Head of caudate nucleus (tissue), 42 donors: ENCODE data around the gene ACSS1.
A peak's percentile ranks its signal among the peaks of the same experiment; 100 is the strongest.

ENCODE experiments used
- DNase-seq, 42 donors: peaks; one replicate each; pipeline versions ENCODE4 v3.0.0 to v3.0.0-alpha.2; 2020 to 2021; ENCODE audit warnings: mixed read lengths in 7 of 42
- intact Hi-C: fragments of 100-400 bp; cut with DNase I; formaldehyde crosslinking; loops from one replicate; pipeline ENCODE4 v1.15.0; 2022

The ACSS1 gene

GRCh38 chr20:25063546-25063945, 5.6 kb upstream of the ACSS1 start:
- DNase-seq = peak in 6 of 42 donors; percentile 6 to 36 (median 15)
- intact Hi-C loops = no loop called here

GRCh38 chr20:25062841-25063240, 4.9 kb upstream of the ACSS1 start:
- peak in 4 of 42 donors; percentile 3 to 26 (median 11) for DNase-seq
- intact Hi-C loops = no loop called here

DNA sequence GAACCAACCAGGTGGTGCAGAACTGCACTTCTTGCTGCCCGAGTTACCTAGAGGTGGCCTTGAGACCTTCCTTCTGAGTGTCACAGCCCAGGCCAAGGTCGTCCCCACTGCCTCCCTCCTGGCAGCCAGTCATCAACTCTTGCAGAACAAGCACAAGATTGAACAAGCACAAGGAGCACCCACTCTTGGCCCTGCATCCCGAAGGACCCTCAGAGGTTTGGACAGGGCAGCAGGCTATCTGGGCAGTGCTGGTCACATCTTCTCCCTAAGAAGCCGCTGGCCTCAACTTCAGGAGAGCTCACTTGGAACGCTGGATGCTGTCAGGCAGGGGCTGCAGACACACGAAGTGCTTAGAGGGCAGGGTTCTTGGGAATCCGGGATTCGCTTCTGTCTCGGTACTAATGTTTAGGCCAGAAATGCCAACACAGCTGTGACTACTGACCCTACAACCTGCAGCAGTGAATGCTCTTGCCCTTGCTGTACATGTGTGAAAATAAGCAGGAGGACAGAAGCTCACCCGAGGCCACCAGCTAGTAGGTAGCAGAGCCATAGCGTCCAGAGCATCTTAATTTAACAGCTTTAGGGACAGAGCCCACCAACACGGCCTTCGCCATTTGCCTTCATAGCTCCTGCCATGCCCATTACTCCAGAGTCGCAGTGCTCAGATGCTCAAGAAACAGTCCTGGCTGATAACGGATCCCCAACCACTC, 4.0 kb upstream of the ACSS1 start:
- intact Hi-C loops = no loop called here
- peak in 6 of 42 donors; percentile 3 to 39 (median 16) for DNase-seq

- intact Hi-C loops = no loop called here
- DNase-seq = peak in 4 of 42 donors; percentile 2 to 21 (median 10)
Observed at GRCh38 chr20:25061103-25061799, 3.3 kb upstream of the ACSS1 start.

DNA sequence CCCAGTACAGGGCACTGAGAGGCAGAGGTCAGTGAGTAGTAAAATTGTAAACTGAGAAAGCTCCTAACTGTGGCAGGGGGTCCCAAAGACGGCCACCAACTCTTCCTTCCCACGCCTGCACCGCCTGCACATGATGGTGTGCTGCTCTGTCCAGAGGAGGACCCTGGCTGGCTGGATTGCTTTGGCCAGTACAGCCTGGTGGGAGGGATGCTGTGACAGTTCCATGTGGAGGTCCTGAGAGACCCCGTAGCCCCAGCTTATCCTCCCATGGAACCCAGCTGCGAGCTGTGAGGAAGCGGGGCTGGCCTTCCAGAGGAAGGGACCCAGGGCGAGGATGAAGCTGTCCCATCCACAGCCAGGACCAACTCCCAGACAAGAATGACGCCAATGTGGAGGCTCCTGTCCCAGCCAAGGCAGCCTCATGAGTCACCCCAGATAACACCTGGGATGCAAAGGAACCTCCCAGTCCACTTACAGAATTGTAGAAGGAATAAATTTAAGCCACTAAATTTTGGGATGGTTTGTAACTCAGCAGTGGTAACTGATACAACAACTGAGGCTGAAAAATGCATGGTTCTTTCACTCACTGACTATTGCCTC, 2.0 kb upstream of the ACSS1 start:
- DNase-seq = peak in 6 of 42 donors; percentile 6 to 36 (median 12)
- intact Hi-C loops = no loop called here

- intact Hi-C loops = no loop called here
- DNase-seq = peak in 7 of 42 donors; percentile 6 to 47 (median 31)
Observed at GRCh38 chr20:25058847-25059810, 1.2 kb upstream of the ACSS1 start.

- peak; percentile 50 to 92 (median 83) for DNase-seq
- intact Hi-C loops = no loop called here
Observed at GRCh38 chr20:25057234-25058050, 497 bp downstream of the ACSS1 start.

- intact Hi-C loops = no loop called here
Observed at GRCh38 chr20:25056690-25057233, 1.2 kb downstream of the ACSS1 start.

GRCh38 chr20:25055711-25056495, 2.0 kb downstream of the ACSS1 start:
- intact Hi-C loops = no loop called here
- peak in 6 of 42 donors; percentile 7 to 33 (median 19) for DNase-seq

More at GRCh38 chr20:25056690-25057233, 1.2 kb downstream of the ACSS1 start:
- DNase-seq = peak in 4 of 42 donors; percentile 11 to 40 (median 14)

DNA sequence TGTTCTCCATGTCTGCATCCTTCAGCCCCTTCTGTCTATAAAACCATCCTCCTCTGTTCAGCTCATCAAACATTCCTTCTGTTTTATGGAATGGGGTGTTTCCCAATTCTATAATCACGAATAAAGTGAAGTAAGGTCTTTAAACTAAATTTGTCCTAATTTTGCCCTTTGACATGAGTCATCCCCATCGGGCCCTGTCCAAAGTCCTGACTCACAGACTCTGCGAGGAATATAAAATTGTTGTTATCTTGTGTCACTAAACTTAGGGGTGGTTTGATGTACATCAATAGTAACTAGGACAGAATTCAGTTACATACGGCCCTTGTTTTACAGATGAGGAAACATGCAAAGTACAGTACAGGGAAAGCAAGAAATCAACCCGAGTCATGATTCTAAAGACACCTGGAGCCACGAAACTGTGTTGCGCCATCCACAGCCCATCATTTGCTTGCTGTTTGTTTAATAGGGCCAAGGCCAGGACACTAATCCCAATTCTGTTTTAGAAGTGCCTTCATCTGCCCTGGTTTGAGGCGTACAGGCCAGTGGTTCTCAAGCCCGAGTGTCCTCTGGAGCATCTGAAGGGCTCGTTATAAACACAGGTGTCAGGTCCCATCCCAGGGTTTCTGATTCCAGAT, 2.8 kb downstream of the ACSS1 start:
- intact Hi-C loops = no loop called here
- DNase-seq = peak in 7 of 42 donors; percentile 1 to 32 (median 10)

DNA sequence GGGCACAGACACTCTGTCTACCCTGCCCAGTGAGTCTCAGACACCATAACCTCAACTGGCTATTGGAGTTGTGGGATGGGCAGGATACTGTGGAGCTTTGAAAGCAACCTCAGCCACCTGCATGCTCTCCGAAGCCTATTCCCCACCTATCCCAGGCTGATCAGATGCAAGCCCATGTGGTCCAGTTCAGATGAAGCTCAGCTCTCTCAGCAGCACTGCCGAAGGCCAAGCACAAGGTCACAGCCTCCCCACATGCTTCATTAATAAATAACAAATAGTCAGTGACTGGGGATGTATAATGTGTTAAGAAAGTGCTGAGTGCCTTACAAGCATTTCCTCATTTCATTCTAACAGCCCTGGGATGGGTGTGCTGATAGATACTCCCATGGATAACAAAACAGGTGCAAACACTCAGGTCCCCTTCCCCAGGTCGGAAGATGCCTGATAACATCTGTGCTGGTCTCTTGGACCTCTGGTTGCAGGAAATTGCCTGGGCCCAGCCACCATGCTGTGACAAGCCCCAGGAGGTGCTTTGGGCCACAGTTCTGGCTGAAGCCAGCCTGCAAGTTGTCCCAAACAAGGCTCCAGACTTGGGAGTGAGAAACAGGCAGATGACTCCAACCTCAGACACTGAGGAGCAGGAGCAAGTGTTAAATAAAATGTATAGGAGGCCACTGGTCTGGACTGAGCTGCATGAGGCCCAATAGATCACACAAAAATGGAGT, 3.7 kb downstream of the ACSS1 start:
- intact Hi-C loops = no loop called here

GRCh38 chr20:25053255-25054031, 4.5 kb downstream of the ACSS1 start:
- DNase-seq = peak in 15 of 42 donors; percentile 5 to 37 (median 14)
- intact Hi-C loops = no loop called here

More for the DNA sequence above, 3.7 kb downstream of the ACSS1 start:
- DNase-seq = peak in 9 of 42 donors; percentile 1 to 34 (median 9)

DNA sequence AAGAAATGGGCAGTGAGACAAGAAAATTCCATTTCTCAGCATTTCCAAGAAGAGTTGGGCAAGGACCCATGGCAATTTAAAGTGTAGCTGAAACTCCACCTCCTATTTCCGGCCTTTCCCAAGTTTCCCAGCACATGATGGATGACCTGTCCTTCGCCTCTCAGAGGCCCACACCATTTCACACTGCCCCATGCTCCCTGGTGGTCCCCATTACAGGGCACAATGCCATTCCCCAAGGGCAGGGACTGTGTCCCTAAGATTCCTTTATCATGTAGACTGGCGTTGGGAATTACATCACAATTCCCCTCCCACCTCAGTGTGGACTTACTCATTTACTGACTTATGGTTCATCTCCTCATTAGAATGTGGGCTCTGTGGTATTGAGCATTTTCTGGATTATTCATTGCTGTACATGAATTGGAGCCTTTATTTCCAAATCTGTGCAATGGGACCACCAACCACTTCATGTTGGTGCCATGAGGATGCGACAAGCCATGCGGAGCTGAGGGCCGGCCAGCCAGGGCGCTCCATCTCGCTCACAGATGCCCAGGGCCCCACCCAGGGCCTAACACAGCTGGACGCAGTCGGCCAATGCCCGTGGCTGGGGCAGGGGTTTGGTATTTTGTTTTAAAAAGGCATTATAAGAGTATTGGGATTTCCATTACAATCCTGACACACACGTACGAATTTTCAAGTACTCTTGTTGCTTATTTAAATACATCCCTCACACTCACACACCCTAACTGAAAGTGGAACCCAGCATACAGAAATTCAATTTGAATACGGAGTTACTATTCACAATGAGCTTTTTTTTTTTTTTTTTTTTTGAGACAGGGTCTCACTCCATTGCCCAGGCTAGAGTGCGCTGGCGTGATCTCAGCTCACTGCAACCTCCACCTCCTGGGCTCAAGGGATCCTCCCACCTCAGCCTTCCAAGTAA, 5.4 kb downstream of the ACSS1 start:
- intact Hi-C loops = no loop called here
- peak in 21 of 42 donors; percentile 0 to 35 (median 9) for DNase-seq
